ENCODE data around the gene CHSY1.

CHSY1 gene

GRCh38 chr15:101267320-101268104, 15.7 kb upstream of the CHSY1 start:
- no peak for DNase-seq

GRCh38 chr15:101266787-101267186, 14.9 kb upstream of the CHSY1 start:
- no peak for DNase-seq

GRCh38 chr15:101266034-101266433, 14.2 kb upstream of the CHSY1 start:
- DNase-seq: no peak

GRCh38 chr15:101264911-101265641, 13.2 kb upstream of the CHSY1 start:
- DNase-seq: no peak

- DNase-seq: no peak
Measured at GRCh38 chr15:101264011-101264410, 12.2 kb upstream of the CHSY1 start.

GRCh38 chr15:101262551-101262950, 10.7 kb upstream of the CHSY1 start:
- no peak for DNase-seq

GRCh38 chr15:101258238-101259144, 6.6 kb upstream of the CHSY1 start:
- peak; percentile 61 to 69 for DNase-seq

GRCh38 chr15:101256757-101257156, 4.9 kb upstream of the CHSY1 start:
- peak in 1 of 2 donors; percentile 28 for DNase-seq

- DNase-seq: no peak
Measured at GRCh38 chr15:101255615-101256241, 3.9 kb upstream of the CHSY1 start.

GRCh38 chr15:101255051-101255395, 3.2 kb upstream of the CHSY1 start:
- no peak for DNase-seq

- no peak for DNase-seq
Measured at GRCh38 chr15:101254157-101255050, 2.6 kb upstream of the CHSY1 start.

- no peak for DNase-seq
Measured at GRCh38 chr15:101252836-101253235, 988 bp upstream of the CHSY1 start.

- peak in 1 of 2 donors; percentile 14 for DNase-seq
Measured at GRCh38 chr15:101250873-101251829, 697 bp downstream of the CHSY1 start.

- DNase-seq: no peak
Measured at GRCh38 chr15:101250341-101250831, 1.5 kb downstream of the CHSY1 start.

- no peak for DNase-seq
Measured at GRCh38 chr15:101248274-101248673, 3.6 kb downstream of the CHSY1 start.

GRCh38 chr15:101246824-101247745, 4.8 kb downstream of the CHSY1 start:
- no peak for DNase-seq

- DNase-seq: no peak
Measured at GRCh38 chr15:101246391-101246790, 5.5 kb downstream of the CHSY1 start.

GRCh38 chr15:101244889-101245668, 6.8 kb downstream of the CHSY1 start:
- no peak for DNase-seq

All from CD4-positive, alpha-beta T cell treated with Interleukin-1 beta for 1 hour (primary cell).